BE2C (cell line): ENCODE measurements around the gene ARGLU1.
A peak's percentile ranks its signal among the peaks of the same experiment; 100 is the strongest.

Source experiments
- DNase-seq: peaks from one replicate; pipeline ENCODE4 v3.0.0-alpha.2; 2020
- H3K27me3 ChIP-seq: fragments of 250-450 bp; sonication (Bioruptor Pico); 2 replicates; pipeline ENCODE4 v1.5.1; 2020; ENCODE audit warnings: mild to moderate bottlenecking
- H3K36me3 ChIP-seq: fragments of 250-450 bp; sonication (Bioruptor Pico); 2 replicates; pipeline ENCODE4 v1.5.1; 2020; ENCODE audit warnings: mild to moderate bottlenecking
- H3K4me1 ChIP-seq: fragments of 250-450 bp; sonication (Bioruptor Pico); 2 replicates; pipeline ENCODE4 v1.5.1; 2020
- H3K4me3 ChIP-seq: 2 replicates; pipeline ENCODE4 v1.5.1; 2011; ENCODE audit warnings: low read depth, low read length
- H3K9me3 ChIP-seq: fragments of 250-450 bp; sonication (Bioruptor Pico); 2 replicates; pipeline ENCODE4 v1.5.1; 2020
- TF ChIP-seq, protein P1 (sequence below): IDR thresholded peaks from 2 replicates; pipeline ENCODE4 v1.5.1; 2012; ENCODE audit warnings: mild to moderate bottlenecking, low read depth, low read length

ARGLU1 gene

DNA sequence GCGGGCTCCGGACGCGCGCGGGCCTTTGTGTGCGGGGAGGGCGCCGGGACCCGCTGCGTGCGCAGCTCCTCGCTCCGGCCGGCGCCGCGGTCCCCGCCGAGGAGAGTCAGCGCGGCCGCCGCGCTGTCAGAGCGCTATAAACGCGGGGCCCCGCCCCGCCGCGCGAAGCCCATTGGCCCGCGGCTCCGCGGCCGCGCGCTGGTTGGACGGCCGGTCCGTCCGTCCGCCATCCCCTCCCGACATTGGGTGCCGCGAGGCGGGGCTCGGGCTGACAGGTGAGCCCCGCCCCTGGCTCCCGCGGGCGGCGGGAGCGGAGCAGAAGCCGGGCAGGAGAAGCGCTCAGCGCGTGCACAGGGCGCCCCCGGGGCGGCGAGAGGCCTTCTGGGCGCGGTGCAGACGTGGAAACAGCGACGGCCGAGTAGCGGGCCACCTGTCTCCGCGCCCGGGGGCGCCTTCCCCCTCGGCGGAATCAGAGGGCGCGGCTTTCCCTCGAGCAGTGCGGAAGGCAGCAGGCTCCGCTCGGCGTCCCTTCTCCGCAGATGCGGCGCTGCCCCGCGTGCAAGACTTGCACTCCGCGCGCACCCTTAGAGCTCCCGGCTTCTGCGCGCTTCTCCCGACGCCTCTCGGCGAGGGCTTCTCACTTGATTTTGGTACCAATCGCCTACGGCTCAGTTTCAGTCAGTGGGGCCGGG is 32.2 kb downstream of the ARGLU1 start, which contains the start of gene EFNB2:
Gene EFNB2, minus strand, starts transcription at position 111 of the 692 bp plus-strand sequence. CDS start 698 bp downstream, outside the sequence.
- H3K4me3 ChIP-seq: peak within 1 kb of the TSS; percentile 85
- peaks cover 7% of the 10 kb centered on the region for H3K4me1 ChIP-seq
- no peaks in the 10 kb centered on the region for H3K9me3 ChIP-seq
- peak; percentile 96 for DNase-seq
- H3K27me3 ChIP-seq: no peaks in the 10 kb centered on the region
- H3K36me3 ChIP-seq: peaks cover 5% of the 10 kb centered on the region; the same call in 1 of the 2 replicates
- TF ChIP-seq, protein P1, sequence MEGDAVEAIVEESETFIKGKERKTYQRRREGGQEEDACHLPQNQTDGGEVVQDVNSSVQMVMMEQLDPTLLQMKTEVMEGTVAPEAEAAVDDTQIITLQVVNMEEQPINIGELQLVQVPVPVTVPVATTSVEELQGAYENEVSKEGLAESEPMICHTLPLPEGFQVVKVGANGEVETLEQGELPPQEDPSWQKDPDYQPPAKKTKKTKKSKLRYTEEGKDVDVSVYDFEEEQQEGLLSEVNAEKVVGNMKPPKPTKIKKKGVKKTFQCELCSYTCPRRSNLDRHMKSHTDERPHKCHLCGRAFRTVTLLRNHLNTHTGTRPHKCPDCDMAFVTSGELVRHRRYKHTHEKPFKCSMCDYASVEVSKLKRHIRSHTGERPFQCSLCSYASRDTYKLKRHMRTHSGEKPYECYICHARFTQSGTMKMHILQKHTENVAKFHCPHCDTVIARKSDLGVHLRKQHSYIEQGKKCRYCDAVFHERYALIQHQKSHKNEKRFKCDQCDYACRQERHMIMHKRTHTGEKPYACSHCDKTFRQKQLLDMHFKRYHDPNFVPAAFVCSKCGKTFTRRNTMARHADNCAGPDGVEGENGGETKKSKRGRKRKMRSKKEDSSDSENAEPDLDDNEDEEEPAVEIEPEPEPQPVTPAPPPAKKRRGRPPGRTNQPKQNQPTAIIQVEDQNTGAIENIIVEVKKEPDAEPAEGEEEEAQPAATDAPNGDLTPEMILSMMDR: no peak; the same call in 1 of the 2 replicates

DNA sequence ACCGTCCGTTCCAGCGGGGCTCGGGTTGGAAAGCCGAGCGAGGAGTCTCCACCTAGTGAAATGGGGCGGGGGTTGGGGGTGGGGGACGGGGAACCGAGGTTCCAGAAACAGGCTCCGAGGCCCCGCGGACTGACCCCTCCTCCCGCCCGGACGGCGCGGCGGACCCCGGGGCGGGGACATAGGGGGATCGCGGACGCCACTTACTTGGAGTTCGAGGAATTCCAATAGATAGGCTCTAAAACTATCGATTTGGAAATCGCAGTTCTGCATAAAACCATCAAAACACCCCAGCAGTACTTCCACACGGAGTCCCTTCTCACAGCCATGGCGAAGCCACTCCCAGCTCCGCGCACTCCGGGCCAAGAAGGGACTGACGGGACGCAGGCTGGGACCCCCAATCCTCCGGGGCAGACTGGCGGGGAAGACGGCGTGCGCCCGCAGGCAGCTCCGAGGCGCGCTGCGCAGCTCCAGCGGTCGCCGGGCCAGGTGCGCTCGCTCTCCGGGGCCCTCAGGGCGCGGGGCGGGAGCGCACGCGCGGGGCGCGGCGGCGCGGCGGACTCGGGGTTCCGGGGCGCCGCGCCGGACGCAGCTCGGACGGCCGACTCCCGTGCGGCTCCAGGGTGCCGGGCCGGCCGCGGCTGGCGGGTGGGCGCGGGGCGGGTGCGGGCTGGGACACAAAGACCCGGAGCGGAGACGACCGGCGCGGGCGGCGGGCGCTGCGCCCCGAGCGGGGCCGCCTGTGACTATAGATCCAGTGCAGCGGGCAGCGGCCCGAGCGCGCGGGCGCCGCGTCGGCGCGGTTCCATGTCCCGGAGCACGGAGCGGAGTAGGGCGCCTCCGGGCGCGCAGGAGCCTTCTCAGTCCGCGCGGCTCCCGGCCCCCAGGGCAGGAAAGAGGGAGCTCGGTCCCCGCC is 33.0 kb downstream of the ARGLU1 start:
- Histone ChIP-seq H3K9me3 (no peaks in the 10 kb centered on the region), H3K4me1 (peaks cover 14% of the 10 kb centered on the region), H3K4me3 (peak overlapping the region; percentile 85), H3K36me3 (peaks cover 5% of the 10 kb centered on the region; the same call in 1 of the 2 replicates), H3K27me3 (no peaks in the 10 kb centered on the region)
- peak; percentile 35 for DNase-seq
- TF ChIP-seq, protein P1: no peak

DNA sequence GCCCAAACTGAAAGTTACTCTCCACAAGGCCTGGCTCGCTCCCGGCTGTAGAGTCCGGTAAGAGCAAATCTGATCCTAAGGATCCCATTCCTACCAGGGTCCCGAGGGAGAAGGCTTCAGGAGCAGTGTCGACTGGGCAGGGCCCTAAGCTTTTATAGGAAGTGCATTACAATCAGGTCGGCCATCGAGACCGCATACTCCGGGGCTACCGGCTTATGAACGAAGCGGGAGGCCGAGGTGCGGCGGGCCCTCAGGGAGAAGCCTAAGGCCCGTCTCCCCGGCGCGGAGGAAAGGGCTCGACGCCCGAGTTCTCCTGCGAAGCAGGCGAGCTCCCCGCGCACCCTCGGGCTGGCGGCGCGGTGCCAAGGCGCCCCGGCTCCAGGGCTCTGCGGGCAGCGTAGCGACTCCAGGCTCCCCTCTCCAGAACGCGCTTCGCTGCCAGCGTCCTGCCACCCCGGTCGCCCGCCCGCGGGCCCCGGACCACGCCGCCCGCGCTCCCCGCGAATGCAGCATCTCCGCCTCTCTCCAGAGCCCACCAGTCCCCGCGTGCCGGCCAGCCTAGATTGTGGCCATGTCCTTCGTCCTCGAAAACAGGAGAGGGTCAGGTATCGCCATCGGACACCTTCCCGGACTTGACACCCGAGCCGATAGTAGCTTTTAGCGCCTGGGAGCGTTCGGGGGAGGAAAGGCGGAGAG is 33.8 kb downstream of the ARGLU1 start:
- DNase-seq: peak; percentile 65
- Histone ChIP-seq H3K4me3 (peak overlapping the region; percentile 85), H3K36me3 (peaks cover 5% of the 10 kb centered on the region; the same call in 1 of the 2 replicates), H3K9me3 (no peaks in the 10 kb centered on the region), H3K27me3 (no peaks in the 10 kb centered on the region), H3K4me1 (peaks cover 20% of the 10 kb centered on the region)
- TF ChIP-seq, protein P1: no peak

DNA sequence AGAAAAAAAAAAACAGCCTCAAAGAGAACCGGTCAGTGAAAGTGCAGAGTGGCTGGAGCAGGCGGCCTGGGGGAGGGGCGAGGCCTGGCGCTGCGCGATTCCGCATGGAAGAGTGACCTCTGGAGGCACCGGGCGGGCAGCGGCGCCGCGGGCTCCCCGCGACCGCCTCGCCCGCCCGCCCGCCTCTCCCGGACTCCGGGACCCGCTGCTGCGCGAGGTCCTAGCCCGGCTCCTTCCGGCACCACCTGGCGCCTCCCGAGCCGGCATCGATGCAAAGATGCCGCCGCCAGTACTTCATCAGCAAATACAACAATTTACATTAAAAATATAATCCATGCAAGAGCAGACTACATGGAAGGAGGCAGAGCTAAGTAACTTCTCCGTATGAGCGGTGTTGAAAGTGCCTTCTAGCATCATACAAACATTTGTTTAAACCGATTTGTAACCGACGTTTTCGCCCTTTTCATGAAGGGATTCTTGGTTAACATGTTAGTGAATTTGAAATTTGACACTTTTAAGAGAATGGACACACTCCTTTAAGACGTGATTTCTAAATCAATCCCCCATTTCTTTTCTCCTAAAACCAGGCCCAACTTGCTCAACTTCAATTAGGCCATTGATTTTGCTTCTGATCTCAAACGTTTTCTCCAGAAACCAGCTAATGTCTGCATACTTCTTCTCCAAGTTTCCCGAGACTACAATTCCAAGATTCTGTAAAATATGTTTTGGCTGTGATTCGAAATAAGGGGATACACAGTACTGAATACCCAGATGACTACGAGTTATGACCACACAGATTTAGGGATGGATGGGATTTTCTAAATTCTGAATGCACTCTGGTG is 34.6 kb downstream of the ARGLU1 start:
- peak; percentile 93 for DNase-seq
- Histone ChIP-seq H3K4me1 (peaks cover 25% of the 10 kb centered on the region), H3K4me3 (peak overlapping the region; percentile 85)

More for the DNA sequence above, 34.6 kb downstream of the ARGLU1 start:
- no peaks in the 10 kb centered on the region for H3K9me3 ChIP-seq
- peaks cover 5% of the 10 kb centered on the region; the same call in 1 of the 2 replicates for H3K36me3 ChIP-seq
- TF ChIP-seq, protein P1: peak; percentile 49
- no peaks in the 10 kb centered on the region for H3K27me3 ChIP-seq
